ENCODE measurements around the gene P4HTM.

Gene P4HTM

GRCh38 chr3:49025793-49026520 is 35.9 kb downstream of the P4HTM start:
- no peak for TF ChIP-seq CTCF (IDR thresholded peaks at IDR 0.05; ENCODE audit: extremely low read depth, missing control alignments)
- DNase-seq (ENCODE audit: low spot score) = no peak

GRCh38 chr3:49026536-49026935 is 36.5 kb downstream of the P4HTM start:
- TF ChIP-seq CTCF (IDR thresholded peaks at IDR 0.05; ENCODE audit: extremely low read depth, missing control alignments) = no peak
- DNase-seq (ENCODE audit: low spot score) = no peak

- TF ChIP-seq CTCF (IDR thresholded peaks at IDR 0.05; ENCODE audit: extremely low read depth, missing control alignments) = no peak
- DNase-seq (ENCODE audit: low spot score) = no peak
Observed at GRCh38 chr3:49027634-49028033, 37.6 kb downstream of the P4HTM start.

- no peak for TF ChIP-seq CTCF (IDR thresholded peaks at IDR 0.05; ENCODE audit: extremely low read depth, missing control alignments)
Observed at GRCh38 chr3:49028298-49028672, 38.2 kb downstream of the P4HTM start.

GRCh38 chr3:49028673-49029562 is 38.9 kb downstream of the P4HTM start, which contains the start of gene IMPDH2:
IMPDH2 (minus strand) TSS chr3:49029398; CDS start chr3:49029350, 48 bp downstream.
- TF ChIP-seq CTCF (IDR thresholded peaks at IDR 0.05; ENCODE audit: extremely low read depth, missing control alignments) = no peak
- DNase-seq (ENCODE audit: low spot score) = peak; percentile 89

More at GRCh38 chr3:49028298-49028672, 38.2 kb downstream of the P4HTM start:
- DNase-seq (ENCODE audit: low spot score) = no peak

GRCh38 chr3:49029563-49029884 is 39.5 kb downstream of the P4HTM start:
- DNase-seq (ENCODE audit: low spot score) = no peak
- TF ChIP-seq CTCF (IDR thresholded peaks at IDR 0.05; ENCODE audit: extremely low read depth, missing control alignments) = no peak

GRCh38 chr3:49030321-49030720 is 40.3 kb downstream of the P4HTM start:
- no peak for DNase-seq (ENCODE audit: low spot score)
- no peak for TF ChIP-seq CTCF (IDR thresholded peaks at IDR 0.05; ENCODE audit: extremely low read depth, missing control alignments)
